ENCODE measurements around the gene TRABD2B. TPM values are rescaled to one million over a fixed set of nuclear protein-coding genes. Genes with fewer than 3 reads are reported as not detected.

TRABD2B gene
- total RNA-seq, 2 experiments from 2014 or later: not detected

- CTCF ChIA-PET: no interaction called here
Observed at GRCh38 chr1:48016515-48016914, 19.3 kb upstream of the TRABD2B start.

GRCh38 chr1:48013270-48013669, 16.1 kb upstream of the TRABD2B start:
- intact Hi-C loops (cut with micrococcal nuclease): no loop called here
- Mint-ChIP-seq H3K4me3 (no peak overlapping the region), H3K36me3 (ENCODE audit: low read depth) (no peaks in the 10 kb centered on the region), H3K4me1 (ENCODE audit: low read depth) (no peaks in the 10 kb centered on the region), H3K9me3 (no peaks in the 10 kb centered on the region), H3K27me3 (ENCODE audit: low read depth) (peaks cover 17% of the 10 kb centered on the region), H3K27ac (no peak overlapping the region)
- CTCF ChIA-PET: no interaction called here
- DNase-seq: no peak

More at GRCh38 chr1:48016515-48016914, 19.3 kb upstream of the TRABD2B start:
- DNase-seq: no peak
- Mint-ChIP-seq H3K27ac (no peak overlapping the region), H3K27me3 (ENCODE audit: low read depth) (peaks cover 24% of the 10 kb centered on the region), H3K4me3 (no peak overlapping the region), H3K4me1 (ENCODE audit: low read depth) (no peaks in the 10 kb centered on the region), H3K36me3 (ENCODE audit: low read depth) (no peaks in the 10 kb centered on the region), H3K9me3 (no peaks in the 10 kb centered on the region)
- intact Hi-C loops (cut with micrococcal nuclease): no loop called here

- Mint-ChIP-seq H3K4me1 (ENCODE audit: low read depth) (no peaks in the 10 kb centered on the region), H3K27ac (no peak overlapping the region), H3K27me3 (ENCODE audit: low read depth) (peaks cover 2% of the 10 kb centered on the region), H3K9me3 (no peaks in the 10 kb centered on the region), H3K4me3 (no peak overlapping the region), H3K36me3 (ENCODE audit: low read depth) (no peaks in the 10 kb centered on the region)
- intact Hi-C loops (cut with micrococcal nuclease): no loop called here
- CTCF ChIA-PET: interaction anchor here (1.0 kb wide), 1 partner anchor 9 kb away, joined by 7 read pairs; no protein-coding TSS in a partner anchor
- no peak for DNase-seq
Observed at GRCh38 chr1:48007047-48007446, 9.9 kb upstream of the TRABD2B start.

GRCh38 chr1:48006264-48006663, 9.1 kb upstream of the TRABD2B start:
- H3K9me3 Mint-ChIP-seq: no peaks in the 10 kb centered on the region
- H3K4me3 Mint-ChIP-seq: no peak overlapping the region
- H3K27me3 Mint-ChIP-seq (ENCODE audit: low read depth): no peaks in the 10 kb centered on the region
- no peak overlapping the region for H3K27ac Mint-ChIP-seq
- intact Hi-C loops (cut with micrococcal nuclease): no loop called here
- no peaks in the 10 kb centered on the region for H3K36me3 Mint-ChIP-seq (ENCODE audit: low read depth)
- CTCF ChIA-PET: no interaction called here
- no peak for DNase-seq
- H3K4me1 Mint-ChIP-seq (ENCODE audit: low read depth): no peaks in the 10 kb centered on the region

- Mint-ChIP-seq H3K27me3 (ENCODE audit: low read depth) (no peaks in the 10 kb centered on the region), H3K4me3 (no peak overlapping the region), H3K27ac (no peak overlapping the region), H3K9me3 (no peaks in the 10 kb centered on the region), H3K4me1 (ENCODE audit: low read depth) (no peaks in the 10 kb centered on the region), H3K36me3 (ENCODE audit: low read depth) (no peaks in the 10 kb centered on the region)
- intact Hi-C loops (cut with micrococcal nuclease): no loop called here
- CTCF ChIA-PET: no interaction called here
- no peak for DNase-seq
Observed at GRCh38 chr1:48005253-48006117, 8.3 kb upstream of the TRABD2B start.

GRCh38 chr1:48003741-48004531, 6.8 kb upstream of the TRABD2B start:
- Mint-ChIP-seq H3K27me3 (ENCODE audit: low read depth) (peaks cover 8% of the 10 kb centered on the region), H3K4me1 (ENCODE audit: low read depth) (no peaks in the 10 kb centered on the region), H3K36me3 (ENCODE audit: low read depth) (no peaks in the 10 kb centered on the region), H3K4me3 (no peak overlapping the region), H3K27ac (no peak overlapping the region), H3K9me3 (no peaks in the 10 kb centered on the region)
- CTCF ChIA-PET: interaction anchor here (0.6 kb wide), 1 partner anchor 134 kb away, joined by 3 read pairs; no protein-coding TSS in a partner anchor
- intact Hi-C loops (cut with micrococcal nuclease): no loop called here
- DNase-seq: no peak

- Mint-ChIP-seq H3K4me3 (no peak overlapping the region), H3K27ac (no peak overlapping the region), H3K36me3 (ENCODE audit: low read depth) (no peaks in the 10 kb centered on the region), H3K4me1 (ENCODE audit: low read depth) (no peaks in the 10 kb centered on the region), H3K27me3 (ENCODE audit: low read depth) (peaks cover 21% of the 10 kb centered on the region), H3K9me3 (no peaks in the 10 kb centered on the region)
- CTCF ChIA-PET: no interaction called here
- no peak for DNase-seq
- intact Hi-C loops (cut with micrococcal nuclease): no loop called here
Observed at GRCh38 chr1:48002142-48002541, 5.0 kb upstream of the TRABD2B start.

- H3K4me3 Mint-ChIP-seq: no peak overlapping the region
- H3K36me3 Mint-ChIP-seq (ENCODE audit: low read depth): no peaks in the 10 kb centered on the region
- H3K9me3 Mint-ChIP-seq: no peaks in the 10 kb centered on the region
- peaks cover 21% of the 10 kb centered on the region for H3K27me3 Mint-ChIP-seq (ENCODE audit: low read depth)
- no peaks in the 10 kb centered on the region for H3K4me1 Mint-ChIP-seq (ENCODE audit: low read depth)
- H3K27ac Mint-ChIP-seq: no peak overlapping the region
- no peak for DNase-seq
- intact Hi-C loops (cut with micrococcal nuclease): no loop called here
- CTCF ChIA-PET: no interaction called here
Observed at GRCh38 chr1:48001696-48002095, 4.5 kb upstream of the TRABD2B start.

- H3K9me3 Mint-ChIP-seq: no peaks in the 10 kb centered on the region
- H3K27me3 Mint-ChIP-seq (ENCODE audit: low read depth): peaks cover 27% of the 10 kb centered on the region
- no peaks in the 10 kb centered on the region for H3K36me3 Mint-ChIP-seq (ENCODE audit: low read depth)
- intact Hi-C loops (cut with micrococcal nuclease): no loop called here
- DNase-seq: no peak
- peaks cover 4% of the 10 kb centered on the region for H3K4me1 Mint-ChIP-seq (ENCODE audit: low read depth)
- H3K27ac Mint-ChIP-seq: no peak overlapping the region
- H3K4me3 Mint-ChIP-seq: no peak overlapping the region
- CTCF ChIA-PET: no interaction called here
Observed at GRCh38 chr1:48000883-48001282, 3.7 kb upstream of the TRABD2B start.

GRCh38 chr1:47999097-47999496, 1.9 kb upstream of the TRABD2B start:
- no peaks in the 10 kb centered on the region for H3K36me3 Mint-ChIP-seq (ENCODE audit: low read depth)
- no peak overlapping the region for H3K4me3 Mint-ChIP-seq
- H3K27me3 Mint-ChIP-seq (ENCODE audit: low read depth): peaks cover 42% of the 10 kb centered on the region
- no peaks in the 10 kb centered on the region for H3K9me3 Mint-ChIP-seq
- H3K27ac Mint-ChIP-seq: no peak overlapping the region
- DNase-seq: no peak
- intact Hi-C loops (cut with micrococcal nuclease): loop anchor here (10.0 kb wide), 2 partner anchors 206 to 236 kb away; no protein-coding TSS in a partner anchor
- H3K4me1 Mint-ChIP-seq (ENCODE audit: low read depth): peaks cover 4% of the 10 kb centered on the region
- CTCF ChIA-PET: interaction anchor here (1.6 to 2.8 kb wide), 3 partner anchors 8 to 63 kb away, joined by 4 to 18 read pairs (median 7); no protein-coding TSS in a partner anchor

GRCh38 chr1:47998396-47998990, 1.3 kb upstream of the TRABD2B start:
- H3K4me3 Mint-ChIP-seq: no peak overlapping the region
- H3K27ac Mint-ChIP-seq: no peak overlapping the region
- CTCF ChIA-PET: interaction anchor here (0.7 to 2.8 kb wide), 11 partner anchors 8 to 258 kb away, joined by 3 to 18 read pairs (median 3); no protein-coding TSS in a partner anchor
- H3K4me1 Mint-ChIP-seq (ENCODE audit: low read depth): peaks cover 4% of the 10 kb centered on the region
- intact Hi-C loops (cut with micrococcal nuclease): loop anchor here (10.0 kb wide), 2 partner anchors 206 to 236 kb away; no protein-coding TSS in a partner anchor
- no peak for DNase-seq
- no peaks in the 10 kb centered on the region for H3K9me3 Mint-ChIP-seq
- peaks cover 48% of the 10 kb centered on the region for H3K27me3 Mint-ChIP-seq (ENCODE audit: low read depth)
- no peaks in the 10 kb centered on the region for H3K36me3 Mint-ChIP-seq (ENCODE audit: low read depth)
